Prostate gland (tissue), 2 donors: ENCODE data around the gene KRTAP3-2. TPM values are rescaled to one million over a fixed set of nuclear protein-coding genes. Genes with fewer than 3 reads are reported as not detected.

Experiments
- small RNA-seq, 2 donors: library from RNA; depleted of rRNA; stranded (forward); fragments of <200 nt; gene quantifications; one replicate each; pipeline ENCODE3, GENCODE V24; 2016
- total RNA-seq, 2 donors: library from RNA; depleted of rRNA; stranded (reverse); fragments of >200 nt; gene quantifications; one replicate each; pipeline ENCODE4 v1.1.0, GENCODE V29; 2016

KRTAP3-2 gene
- total RNA-seq, 2 donors from 2014 or later: not detected

Small RNAs within 50 kb of the gene (small RNA-seq; reads per million reads assigned to genes)
- 0 reads per million in 2 donors for gene KRTAP3-4P

Other genes with a start within 250 kb of the KRTAP3-2 start
- under 1 TPM in 1 of 2 donors, not detected in 1; 0.62 TPM for gene KRT25, start 244.6 kb downstream of the KRTAP3-2 start, total RNA-seq
- gene KRT26, start 227.7 kb downstream of the KRTAP3-2 start, total RNA-seq: under 1 TPM in 1 of 2 donors, not detected in 1; 0.28 TPM
- gene KRT27, start 217.4 kb downstream of the KRTAP3-2 start, total RNA-seq: not detected
- gene KRT28, start 199.9 kb downstream of the KRTAP3-2 start, total RNA-seq: not detected
- gene KRT10, start 177.3 kb downstream of the KRTAP3-2 start, total RNA-seq: 10 to 100 TPM in 1 of 2 donors, 1 to 10 TPM in 1; 5.8 to 23.6 TPM
- not detected for gene KRT12, start 132.7 kb downstream of the KRTAP3-2 start, total RNA-seq
- not detected for gene KRT20, start 114.7 kb downstream of the KRTAP3-2 start, total RNA-seq
- 10 to 100 TPM; 19.6 to 38.9 TPM for gene KRT23, start 62.3 kb downstream of the KRTAP3-2 start, total RNA-seq
- not detected for gene KRT39, start 33.0 kb downstream of the KRTAP3-2 start, total RNA-seq
- under 1 TPM in 1 of 2 donors, not detected in 1; 0.74 TPM for gene KRT40, start 15.6 kb downstream of the KRTAP3-2 start, total RNA-seq
- not detected for gene KRTAP3-3, start 5.7 kb downstream of the KRTAP3-2 start, total RNA-seq
- gene KRTAP3-1, start 9.2 kb upstream of the KRTAP3-2 start, total RNA-seq: not detected
- gene KRTAP1-5, start 27.3 kb upstream of the KRTAP3-2 start, total RNA-seq: under 1 TPM in 1 of 2 donors, not detected in 1; 0.51 TPM
- not detected for gene KRTAP1-4, start 30.3 kb upstream of the KRTAP3-2 start, total RNA-seq
- not detected for gene KRTAP1-3, start 35.0 kb upstream of the KRTAP3-2 start, total RNA-seq
- 1 to 10 TPM in 1 of 2 donors, not detected in 1; 1.4 TPM for gene KRTAP1-1, start 41.5 kb upstream of the KRTAP3-2 start, total RNA-seq
- not detected for gene KRTAP2-1, start 47.4 kb upstream of the KRTAP3-2 start, total RNA-seq
- not detected for gene KRTAP2-2, start 55.3 kb upstream of the KRTAP3-2 start, total RNA-seq
- not detected for gene KRTAP2-3, start 60.2 kb upstream of the KRTAP3-2 start, total RNA-seq
- gene KRTAP2-4, start 66.0 kb upstream of the KRTAP3-2 start, total RNA-seq: not detected
- gene KRTAP4-7, start 84.2 kb upstream of the KRTAP3-2 start, total RNA-seq: not detected
- gene KRTAP4-8, start 98.2 kb upstream of the KRTAP3-2 start, total RNA-seq: not detected
- not detected for gene KRTAP4-16, start 102.3 kb upstream of the KRTAP3-2 start, total RNA-seq
- not detected for gene KRTAP4-9, start 105.5 kb upstream of the KRTAP3-2 start, total RNA-seq
- not detected for gene KRTAP4-11, start 118.5 kb upstream of the KRTAP3-2 start, total RNA-seq
- not detected for gene KRTAP4-12, start 124.3 kb upstream of the KRTAP3-2 start, total RNA-seq
- gene KRTAP4-6, start 140.6 kb upstream of the KRTAP3-2 start, total RNA-seq: not detected
- gene KRTAP4-5, start 149.9 kb upstream of the KRTAP3-2 start, total RNA-seq: not detected
- gene KRTAP4-4, start 160.8 kb upstream of the KRTAP3-2 start, total RNA-seq: not detected
- gene KRTAP4-3, start 168.3 kb upstream of the KRTAP3-2 start, total RNA-seq: not detected
- gene KRTAP4-2, start 178.3 kb upstream of the KRTAP3-2 start, total RNA-seq: not detected
- not detected for gene KRTAP4-1, start 185.0 kb upstream of the KRTAP3-2 start, total RNA-seq
- gene KRTAP9-1, start 190.0 kb upstream of the KRTAP3-2 start, total RNA-seq: not detected
- gene KRTAP9-2, start 226.7 kb upstream of the KRTAP3-2 start, total RNA-seq: not detected
- not detected for gene KRTAP9-3, start 232.5 kb upstream of the KRTAP3-2 start, total RNA-seq
- gene KRTAP9-8, start 238.1 kb upstream of the KRTAP3-2 start, total RNA-seq: not detected
- gene KRTAP9-4, start 249.8 kb upstream of the KRTAP3-2 start, total RNA-seq: not detected